Epithelial cell of esophagus (primary cell): ENCODE data around the gene LMNA.

Experiments used
- DNase-seq: peaks from one replicate; pipeline ENCODE4 v3.0.0; 2010; ENCODE audit warnings: low read depth
- H3K4me3 ChIP-seq: 2 replicates; pipeline ENCODE4 v1.5.1; 2011; ENCODE audit warnings: mild to moderate bottlenecking, low read length, control low read depth
- TF ChIP-seq, protein P1 (sequence below): IDR thresholded peaks from 2 replicates; pipeline ENCODE4 v1.5.1; 2011; ENCODE audit warnings: low read depth, mild to moderate bottlenecking, low read length, control low read depth, inconsistent platforms; ENCODE audit not compliant: insufficient read depth; ENCODE audit errors: missing control alignments

The LMNA gene

DNA sequence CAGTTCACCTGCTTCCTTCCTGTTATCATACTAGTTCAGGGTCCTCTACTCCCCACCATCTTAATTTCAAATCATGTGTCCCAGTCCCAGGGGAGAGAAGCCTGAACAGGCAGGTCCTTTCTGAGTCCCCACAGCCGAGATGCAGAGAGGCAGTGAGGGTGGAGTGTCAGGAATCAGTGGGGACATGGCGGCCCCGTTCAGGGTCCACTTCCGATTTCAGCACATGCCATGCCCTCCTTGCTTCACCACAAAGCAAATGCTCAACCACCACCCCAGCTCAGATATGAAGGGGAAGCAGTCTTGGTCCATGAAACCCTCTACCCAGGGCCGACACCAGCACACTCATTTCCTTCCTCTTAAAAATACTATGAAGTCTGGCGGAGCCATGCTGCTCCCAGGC, 33.7 kb downstream of the LMNA start:
- no peak for DNase-seq
- H3K4me3 ChIP-seq = no peak overlapping the region
- TF ChIP-seq, protein P1, sequence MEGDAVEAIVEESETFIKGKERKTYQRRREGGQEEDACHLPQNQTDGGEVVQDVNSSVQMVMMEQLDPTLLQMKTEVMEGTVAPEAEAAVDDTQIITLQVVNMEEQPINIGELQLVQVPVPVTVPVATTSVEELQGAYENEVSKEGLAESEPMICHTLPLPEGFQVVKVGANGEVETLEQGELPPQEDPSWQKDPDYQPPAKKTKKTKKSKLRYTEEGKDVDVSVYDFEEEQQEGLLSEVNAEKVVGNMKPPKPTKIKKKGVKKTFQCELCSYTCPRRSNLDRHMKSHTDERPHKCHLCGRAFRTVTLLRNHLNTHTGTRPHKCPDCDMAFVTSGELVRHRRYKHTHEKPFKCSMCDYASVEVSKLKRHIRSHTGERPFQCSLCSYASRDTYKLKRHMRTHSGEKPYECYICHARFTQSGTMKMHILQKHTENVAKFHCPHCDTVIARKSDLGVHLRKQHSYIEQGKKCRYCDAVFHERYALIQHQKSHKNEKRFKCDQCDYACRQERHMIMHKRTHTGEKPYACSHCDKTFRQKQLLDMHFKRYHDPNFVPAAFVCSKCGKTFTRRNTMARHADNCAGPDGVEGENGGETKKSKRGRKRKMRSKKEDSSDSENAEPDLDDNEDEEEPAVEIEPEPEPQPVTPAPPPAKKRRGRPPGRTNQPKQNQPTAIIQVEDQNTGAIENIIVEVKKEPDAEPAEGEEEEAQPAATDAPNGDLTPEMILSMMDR = no peak

GRCh38 chr1:156149374-156150332, 35.1 kb downstream of the LMNA start:
- no peak for DNase-seq
- TF ChIP-seq, protein P1 = no peak
- no peak overlapping the region for H3K4me3 ChIP-seq

DNA sequence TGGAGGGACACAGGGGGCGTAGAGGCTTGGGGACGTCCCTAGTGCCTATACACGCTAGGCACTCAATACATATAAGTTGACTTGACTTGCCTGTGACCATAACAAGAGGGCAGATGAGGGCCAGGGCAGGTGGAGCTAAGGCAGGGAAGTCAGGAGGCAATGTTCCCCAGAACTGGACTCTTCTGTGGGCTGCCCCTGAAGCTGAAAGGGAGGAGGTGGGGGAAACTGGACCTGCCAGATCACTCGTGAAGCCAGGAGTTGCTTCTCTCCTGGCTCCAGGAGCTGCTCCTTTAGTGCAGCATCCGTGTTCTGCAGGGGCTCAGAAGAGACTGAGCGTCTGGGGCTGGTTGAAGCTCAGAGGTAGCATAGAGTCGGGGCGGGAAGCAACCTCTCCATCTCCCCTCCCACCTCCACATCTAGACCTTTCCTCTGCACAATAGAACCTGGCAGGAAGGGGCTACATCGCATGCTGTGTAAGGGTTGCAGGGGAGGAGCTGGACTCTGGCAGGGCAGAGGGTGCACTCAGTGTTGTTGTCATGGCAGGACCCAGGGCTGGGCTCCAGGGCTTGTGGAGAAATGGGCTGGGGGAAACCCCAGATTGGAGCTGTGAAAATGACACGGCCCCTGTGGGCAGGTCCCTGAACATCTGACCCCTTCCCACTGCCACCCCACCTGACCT, 36.0 kb downstream of the LMNA start:
- TF ChIP-seq, protein P1 = no peak
- H3K4me3 ChIP-seq = no peak overlapping the region
- DNase-seq = no peak

GRCh38 chr1:156151093-156151688, 36.7 kb downstream of the LMNA start:
- H3K4me3 ChIP-seq = no peak overlapping the region
- TF ChIP-seq, protein P1 = no peak
- peak; percentile 68 for DNase-seq

- no peak for DNase-seq
- TF ChIP-seq, protein P1 = no peak
- no peak overlapping the region for H3K4me3 ChIP-seq
These were observed 38.1 kb downstream of the LMNA start for GRCh38 chr1:156152628-156153027.

DNA sequence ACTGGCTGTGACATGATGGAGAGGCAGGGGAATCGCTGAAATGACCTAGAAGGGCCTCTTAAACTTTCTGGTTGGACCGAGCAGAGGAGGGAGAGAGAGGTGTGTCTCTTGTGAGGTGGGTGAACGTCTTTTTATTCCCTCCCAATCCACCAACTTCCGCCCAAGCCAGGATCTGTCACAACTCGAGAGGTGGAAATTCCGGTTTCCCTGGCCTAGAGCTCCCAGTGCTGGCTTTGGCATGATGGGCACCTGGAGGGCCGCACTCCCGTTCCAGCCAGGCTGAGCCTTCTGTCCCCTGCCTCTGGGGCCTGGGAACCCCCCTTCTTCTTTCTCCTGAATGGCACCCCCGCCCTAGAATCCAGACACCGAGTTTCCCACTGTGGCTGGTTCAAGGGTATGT, 38.9 kb downstream of the LMNA start, which contains the start of gene SEMA4A:
Gene SEMA4A, plus strand, starts transcription at position 224 of the 400 bp plus-strand sequence. CDS start 994 bp downstream, outside the sequence.
- TF ChIP-seq, protein P1 = no peak
- H3K4me3 ChIP-seq = peak within 1 kb of the TSS; percentile 38
- DNase-seq = peak; percentile 94
